Body of pancreas (tissue), 4 donors: Measurements from ENCODE around the gene SLC5A2. TPM values are rescaled to one million over a fixed set of nuclear protein-coding genes. Genes with fewer than 3 reads are reported as not detected.

Source experiments
- ATAC-seq: fragments of 150-250 bp; one replicate; pipeline ENCODE4 v1.9.1; 2016
- DNase-seq, 4 donors: peaks; one replicate each; pipeline ENCODE4 v3.0.0-alpha.2; 2019
- H3K27ac ChIP-seq, 4 donors: fragments of 200-600 bp; sonication (generic); 1 replicate in 3 of 4; 2 replicates in 1 of 4; pipeline versions ENCODE4 v1.5.1 to v1.6.1; 2016 to 2019; ENCODE audit warnings: mild to moderate bottlenecking in 1 of 4, mixed read lengths in 1 of 4, moderate library complexity in 1 of 4
- H3K27me3 ChIP-seq, 2 donors: fragments of 200-600 bp; sonication (generic); one replicate each; pipeline ENCODE4 v1.6.0; 2016; ENCODE audit warnings: mild to moderate bottlenecking in 1 of 2
- H3K36me3 ChIP-seq, 2 donors: fragments of 200-600 bp; sonication (generic); replicated peaks in 1 of 2; 2 replicates each; pipeline ENCODE4 v1.5.1; 2016; ENCODE audit warnings: low read depth in 2 of 2; ENCODE audit not compliant: insufficient read depth in 1 of 2
- H3K4me1 ChIP-seq: fragments of 200-600 bp; sonication (generic); one replicate; pipeline ENCODE4 v1.6.0; 2016
- H3K4me3 ChIP-seq, 2 donors: fragments of 200-600 bp; sonication (generic); 1 replicate in 1 of 2; 2 replicates in 1 of 2; pipeline ENCODE4 v1.5.1; 2016 to 2019
- H3K9me3 ChIP-seq, 3 donors: fragments of 200-600 bp; sonication (generic); 1 replicate in 2 of 3; 2 replicates in 1 of 3; pipeline ENCODE4 v1.5.1; 2016
- POLR2A ChIP-seq, 3 donors: fragments of 450-650 bp; IDR thresholded peaks; one replicate each; pipeline ENCODE4 v1.6.1; 2016; ENCODE audit warnings: antibody characterized with exemption in 3 of 3, mild to moderate bottlenecking in 2 of 3
- WGBS, 2 donors: methylation state at CpG; one replicate each; pipeline ENCODE4 v1.1.5; 2017; 5-methylcytosine and 5-hydroxymethylcytosine counted together
- intact Hi-C: fragments of 100-400 bp; cut with DNase I; formaldehyde crosslinking; loops from one replicate; pipeline ENCODE4 v1.15.1; 2023
- total RNA-seq, 2 donors: library from RNA; depleted of rRNA; stranded (reverse); fragments of >200 nt; gene quantifications; one replicate each; pipeline ENCODE4 v1.1.0, GENCODE V29; 2016
- TF ChIP-seq, protein P1 (sequence below), 7 experiments: fragments of 450-650 bp in 4 of 7; fragments of 200-600 bp in 3 of 7; sonication (generic) in 3 of 7; IDR thresholded peaks; one replicate each; pipeline ENCODE4 v1.5.1; 2016 to 2019; ENCODE audit warnings: antibody characterized with exemption in 7 of 7

Gene SLC5A2
- total RNA-seq, 2 donors from 2014 or later, result 0.26 TPM; not detected in 1

- Histone ChIP-seq H3K36me3 (peaks cover 0 to 8% of the 10 kb centered on the region in 2 donors), H3K4me1 (peaks cover 12% of the 10 kb centered on the region), H3K27me3 (no peaks in the 10 kb centered on the region), H3K9me3 (no peaks in the 10 kb centered on the region), H3K27ac (no peak overlapping the region), H3K4me3 (no peak overlapping the region)
- no peak for TF ChIP-seq POLR2A (IDR thresholded peaks at IDR 0.05)
- TF ChIP-seq, protein P1, sequence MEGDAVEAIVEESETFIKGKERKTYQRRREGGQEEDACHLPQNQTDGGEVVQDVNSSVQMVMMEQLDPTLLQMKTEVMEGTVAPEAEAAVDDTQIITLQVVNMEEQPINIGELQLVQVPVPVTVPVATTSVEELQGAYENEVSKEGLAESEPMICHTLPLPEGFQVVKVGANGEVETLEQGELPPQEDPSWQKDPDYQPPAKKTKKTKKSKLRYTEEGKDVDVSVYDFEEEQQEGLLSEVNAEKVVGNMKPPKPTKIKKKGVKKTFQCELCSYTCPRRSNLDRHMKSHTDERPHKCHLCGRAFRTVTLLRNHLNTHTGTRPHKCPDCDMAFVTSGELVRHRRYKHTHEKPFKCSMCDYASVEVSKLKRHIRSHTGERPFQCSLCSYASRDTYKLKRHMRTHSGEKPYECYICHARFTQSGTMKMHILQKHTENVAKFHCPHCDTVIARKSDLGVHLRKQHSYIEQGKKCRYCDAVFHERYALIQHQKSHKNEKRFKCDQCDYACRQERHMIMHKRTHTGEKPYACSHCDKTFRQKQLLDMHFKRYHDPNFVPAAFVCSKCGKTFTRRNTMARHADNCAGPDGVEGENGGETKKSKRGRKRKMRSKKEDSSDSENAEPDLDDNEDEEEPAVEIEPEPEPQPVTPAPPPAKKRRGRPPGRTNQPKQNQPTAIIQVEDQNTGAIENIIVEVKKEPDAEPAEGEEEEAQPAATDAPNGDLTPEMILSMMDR (IDR thresholded peaks at IDR 0.05), result no peak
- intact Hi-C loops, result no loop called here
- no peak for ATAC-seq
- 81 to 97% methylated on average over 5 of the region's 5 CpGs for WGBS, 2 donors
- DNase-seq, result no peak
These were observed 15.1 kb upstream of the SLC5A2 start for GRCh38 chr16:31467858-31468257.

- ATAC-seq (no peak), DNase-seq (no peak)
- no peaks in the 10 kb centered on the region for H3K27me3 ChIP-seq
- peaks cover 13% of the 10 kb centered on the region for H3K4me1 ChIP-seq
- no peaks in the 10 kb centered on the region for H3K9me3 ChIP-seq
- H3K27ac ChIP-seq, result no peak overlapping the region
- no peak overlapping the region for H3K4me3 ChIP-seq
- peaks cover 0 to 2% of the 10 kb centered on the region in 2 donors for H3K36me3 ChIP-seq
- intact Hi-C loops, result no loop called here
- 68 to 80% methylated on average over 3 of the region's 3 CpGs for WGBS, 2 donors
- no peak for TF ChIP-seq POLR2A (IDR thresholded peaks at IDR 0.05)
- TF ChIP-seq, protein P1 (IDR thresholded peaks at IDR 0.05), result no peak
These were observed 12.3 kb upstream of the SLC5A2 start for GRCh38 chr16:31470615-31471014.

- peak overlapping the region in 3 of 4 donors; percentile 24 to 65 (median 61) for H3K27ac ChIP-seq
- H3K9me3 ChIP-seq, result no peaks in the 10 kb centered on the region
- intact Hi-C loops, result no loop called here
- no peaks in the 10 kb centered on the region for H3K36me3 ChIP-seq
- no peaks in the 10 kb centered on the region for H3K27me3 ChIP-seq
- DNase-seq, result no peak
- no peak for ATAC-seq
- WGBS, 2 donors, result 51 to 60% methylated on average over 7 to 15 of the region's 15 CpGs
- TF ChIP-seq POLR2A (IDR thresholded peaks at IDR 0.05), result no peak
- TF ChIP-seq, protein P1 (IDR thresholded peaks at IDR 0.05), result no peak
- H3K4me3 ChIP-seq, result no peak overlapping the region
- H3K4me1 ChIP-seq, result peaks cover 21% of the 10 kb centered on the region
These were observed 11.6 kb upstream of the SLC5A2 start for GRCh38 chr16:31471241-31471874.

DNA sequence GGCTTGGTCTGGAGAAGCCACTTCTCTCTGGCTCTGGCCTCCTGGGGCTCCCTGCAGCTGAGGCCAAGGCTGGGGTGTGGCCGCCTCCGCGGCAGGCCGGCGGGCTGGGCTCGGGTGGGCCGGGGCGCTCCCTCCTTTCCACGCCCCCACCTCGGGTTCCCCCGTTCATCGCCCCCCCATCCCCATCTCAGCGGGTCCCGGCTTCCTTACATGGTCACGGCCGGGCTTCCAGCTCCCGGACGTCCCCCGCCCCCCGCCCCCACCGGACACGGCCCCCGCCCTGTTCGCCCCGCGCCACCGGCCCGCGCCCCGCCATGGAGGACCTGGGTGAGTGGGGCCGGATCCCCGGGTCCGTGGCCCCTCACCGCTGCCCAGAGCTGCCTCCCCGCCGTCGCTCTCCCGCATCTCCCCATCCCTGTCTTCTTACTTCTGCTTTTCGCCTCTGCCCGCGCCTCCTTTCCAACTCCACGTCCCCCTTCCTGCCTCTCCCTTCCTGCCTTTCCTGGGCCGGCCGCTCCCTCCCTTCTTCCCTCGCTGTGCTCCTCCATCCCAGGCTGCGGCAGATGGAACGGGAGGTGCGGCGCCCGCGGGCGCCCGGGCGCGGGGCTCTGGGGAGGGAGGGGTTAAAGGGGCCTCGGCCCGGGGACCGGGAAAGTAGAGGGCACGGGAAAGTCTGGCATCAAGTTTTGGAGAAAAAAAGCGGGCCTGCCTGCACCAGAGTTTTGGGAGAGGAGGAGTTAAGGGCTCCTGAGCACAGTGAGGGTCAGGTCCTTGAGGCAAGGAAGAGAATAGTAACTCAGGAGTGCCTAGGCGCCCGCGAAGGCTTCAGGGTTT lies 10.8 kb upstream of the SLC5A2 start, which contains the start of gene TGFB1I1:
TGFB1I1 (plus strand) TSS at position 278 of the 834 bp plus-strand sequence; CDS start at position 315, 37 bp downstream.
- H3K4me3 ChIP-seq, result no peak within 1 kb of the TSS
- H3K4me1 ChIP-seq, result peaks cover 25% of the 10 kb centered on the region
- WGBS, 2 donors, result 2 to 3% methylated on average over 40 to 41 of the region's 63 CpGs
- intact Hi-C loops, result no loop called here
- ATAC-seq (no peak), DNase-seq (peak in 1 of 4 donors; percentile 45)
- H3K27ac ChIP-seq, result peak within 1 kb of the TSS in 3 of 4 donors; percentile 24 to 65 (median 61)
- H3K27me3 ChIP-seq, result no peaks in the 10 kb centered on the region
- no peaks in the 10 kb centered on the region for H3K36me3 ChIP-seq
- H3K9me3 ChIP-seq, result no peaks in the 10 kb centered on the region
- no peak for TF ChIP-seq POLR2A (IDR thresholded peaks at IDR 0.05)
- TF ChIP-seq, protein P1 (IDR thresholded peaks at IDR 0.05), result no peak
